Measurements from ENCODE around the gene ST6GALNAC6. TPM values are rescaled to one million over a fixed set of nuclear protein-coding genes. Genes with fewer than 3 reads are reported as not detected.
"Not testable (repeated sequence)": the region's sequence is repeated elsewhere in the genome, so short reads cannot be mapped to it uniquely, and the experiment has no call there.

Gene ST6GALNAC6
- polyA plus RNA-seq, 2 donors = 21.8 to 23.6 TPM

DNA sequence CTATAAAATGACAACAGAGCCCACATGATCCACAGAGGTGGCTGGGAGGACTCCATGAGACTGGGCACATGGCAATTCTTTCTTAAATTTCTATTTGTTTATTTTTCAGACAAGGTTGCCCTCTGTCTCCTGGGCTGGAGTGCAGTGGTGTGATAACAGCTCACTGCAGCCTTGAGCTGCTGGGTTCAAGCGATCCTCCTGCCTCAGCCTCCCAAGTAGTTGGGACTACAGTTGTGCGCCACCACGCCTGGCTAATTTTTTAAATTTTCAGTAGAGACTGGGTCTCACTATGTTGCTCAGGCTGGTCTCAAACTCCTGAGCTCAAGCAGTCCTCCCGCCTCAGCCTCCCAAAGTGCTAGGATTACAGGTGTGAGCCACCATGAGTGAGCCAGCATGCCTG lies 53.8 kb downstream of the ST6GALNAC6 start:
- H3K36me3 ChIP-seq (ENCODE audit: control insufficient read depth in 2 of 2, insufficient read depth in 2 of 2, low read length in 1 of 2); H3K27me3 ChIP-seq (ENCODE audit: control insufficient read depth in 1 of 2, insufficient read depth in 2 of 2, low read length in 2 of 2); H3K4me1 ChIP-seq (ENCODE audit: control insufficient read depth in 2 of 2, insufficient read depth in 2 of 2, low read length in 1 of 2); H3K27ac ChIP-seq (ENCODE audit: low read depth in 2 of 2, low read length in 1 of 2); H3K9me3 ChIP-seq (ENCODE audit: control insufficient read depth in 2 of 2, insufficient read depth in 1 of 2, low read depth in 1 of 2, low read length in 1 of 2); H3K4me3 ChIP-seq (ENCODE audit: low read depth in 1 of 2, low read length in 2 of 2): not testable (repeated sequence)
- WGBS, 2 donors = 97 to 99% methylated on average over 4 of the region's 4 CpGs

GRCh38 chr9:127844821-127845359 lies 54.5 kb downstream of the ST6GALNAC6 start:
- H3K4me1 ChIP-seq (ENCODE audit: control insufficient read depth in 2 of 2, insufficient read depth in 2 of 2, low read length in 1 of 2) = peaks cover 2 to 4% of the 10 kb centered on the region in 2 donors
- WGBS, 2 donors = 72 to 78% methylated on average over 16 of the region's 16 CpGs
- H3K4me3 ChIP-seq (ENCODE audit: low read depth in 1 of 2, low read length in 2 of 2) = no peak overlapping the region
- no peaks in the 10 kb centered on the region for H3K36me3 ChIP-seq (ENCODE audit: control insufficient read depth in 2 of 2, insufficient read depth in 2 of 2, low read length in 1 of 2)
- peak overlapping the region in 1 of 2 donors; percentile 45 for H3K27ac ChIP-seq (ENCODE audit: low read depth in 2 of 2, low read length in 1 of 2)
- no peaks in the 10 kb centered on the region for H3K27me3 ChIP-seq (ENCODE audit: control insufficient read depth in 1 of 2, insufficient read depth in 2 of 2, low read length in 2 of 2)
- peaks cover 0 to 6% of the 10 kb centered on the region in 2 donors for H3K9me3 ChIP-seq (ENCODE audit: control insufficient read depth in 2 of 2, insufficient read depth in 1 of 2, low read depth in 1 of 2, low read length in 1 of 2)

- H3K27me3 ChIP-seq (ENCODE audit: control insufficient read depth in 1 of 2, insufficient read depth in 2 of 2, low read length in 2 of 2) = no peaks in the 10 kb centered on the region
These were observed 58.1 kb downstream of the ST6GALNAC6 start for GRCh38 chr9:127841087-127841835.

GRCh38 chr9:127838375-127839078 lies 60.9 kb downstream of the ST6GALNAC6 start:
- no peaks in the 10 kb centered on the region for H3K9me3 ChIP-seq (ENCODE audit: control insufficient read depth in 2 of 2, insufficient read depth in 1 of 2, low read depth in 1 of 2, low read length in 1 of 2)
- peaks cover 0 to 15% of the 10 kb centered on the region in 2 donors for H3K4me1 ChIP-seq (ENCODE audit: control insufficient read depth in 2 of 2, insufficient read depth in 2 of 2, low read length in 1 of 2)
- peak overlapping the region; percentile 77 to 87 for H3K27ac ChIP-seq (ENCODE audit: low read depth in 2 of 2, low read length in 1 of 2)
- H3K27me3 ChIP-seq (ENCODE audit: control insufficient read depth in 1 of 2, insufficient read depth in 2 of 2, low read length in 2 of 2) = no peaks in the 10 kb centered on the region
- H3K4me3 ChIP-seq (ENCODE audit: low read depth in 1 of 2, low read length in 2 of 2) = no peak overlapping the region
- WGBS, 2 donors = 59 to 73% methylated on average over 16 to 18 of the region's 18 CpGs
- no peaks in the 10 kb centered on the region for H3K36me3 ChIP-seq (ENCODE audit: control insufficient read depth in 2 of 2, insufficient read depth in 2 of 2, low read length in 1 of 2)

More at GRCh38 chr9:127841087-127841835, 58.1 kb downstream of the ST6GALNAC6 start:
- Histone ChIP-seq H3K4me1 (ENCODE audit: control insufficient read depth in 2 of 2, insufficient read depth in 2 of 2, low read length in 1 of 2) (peaks cover 2 to 13% of the 10 kb centered on the region in 2 donors), H3K27ac (ENCODE audit: low read depth in 2 of 2, low read length in 1 of 2) (peak overlapping the region in 1 of 2 donors; percentile 24), H3K9me3 (ENCODE audit: control insufficient read depth in 2 of 2, insufficient read depth in 1 of 2, low read depth in 1 of 2, low read length in 1 of 2) (no peaks in the 10 kb centered on the region), H3K4me3 (ENCODE audit: low read depth in 1 of 2, low read length in 2 of 2) (no peak overlapping the region), H3K36me3 (ENCODE audit: control insufficient read depth in 2 of 2, insufficient read depth in 2 of 2, low read length in 1 of 2) (no peaks in the 10 kb centered on the region)
- WGBS, 2 donors = 79 to 80% methylated on average over 15 of the region's 15 CpGs

DNA sequence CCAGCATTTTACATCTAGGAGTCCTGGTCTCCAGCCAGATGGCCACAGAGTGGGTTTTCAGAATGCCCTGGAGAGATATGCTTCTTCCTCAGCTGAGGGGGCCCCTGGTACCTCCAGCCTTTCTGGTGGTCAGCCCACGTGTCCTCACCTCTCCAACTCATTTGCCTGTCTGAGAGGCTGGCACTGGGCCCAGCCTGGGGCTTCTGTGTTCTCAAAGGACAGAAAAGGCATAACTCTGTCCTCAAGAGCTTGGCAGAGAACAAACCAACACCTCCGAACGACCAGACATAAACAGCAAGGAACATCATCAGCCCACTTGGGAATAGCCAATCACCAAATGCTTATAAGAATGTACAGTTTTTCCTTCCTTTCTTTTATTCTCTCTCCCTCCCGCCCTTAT lies 62.1 kb downstream of the ST6GALNAC6 start:
- Histone ChIP-seq H3K9me3 (ENCODE audit: control insufficient read depth in 2 of 2, insufficient read depth in 1 of 2, low read depth in 1 of 2, low read length in 1 of 2) (no peaks in the 10 kb centered on the region), H3K27ac (ENCODE audit: low read depth in 2 of 2, low read length in 1 of 2) (peak overlapping the region; percentile 52 to 53), H3K4me3 (ENCODE audit: low read depth in 1 of 2, low read length in 2 of 2) (no peak overlapping the region), H3K36me3 (ENCODE audit: control insufficient read depth in 2 of 2, insufficient read depth in 2 of 2, low read length in 1 of 2) (no peaks in the 10 kb centered on the region), H3K27me3 (ENCODE audit: control insufficient read depth in 1 of 2, insufficient read depth in 2 of 2, low read length in 2 of 2) (no peaks in the 10 kb centered on the region), H3K4me1 (ENCODE audit: control insufficient read depth in 2 of 2, insufficient read depth in 2 of 2, low read length in 1 of 2) (peaks cover 0 to 15% of the 10 kb centered on the region in 2 donors)
- 63 to 64% methylated on average over 4 of the region's 4 CpGs for WGBS, 2 donors

- not testable (repeated sequence) for H3K36me3 ChIP-seq (ENCODE audit: control insufficient read depth in 2 of 2, insufficient read depth in 2 of 2, low read length in 1 of 2); H3K4me3 ChIP-seq (ENCODE audit: low read depth in 1 of 2, low read length in 2 of 2); H3K27me3 ChIP-seq (ENCODE audit: control insufficient read depth in 1 of 2, insufficient read depth in 2 of 2, low read length in 2 of 2); H3K9me3 ChIP-seq (ENCODE audit: control insufficient read depth in 2 of 2, insufficient read depth in 1 of 2, low read depth in 1 of 2, low read length in 1 of 2)
- WGBS, 2 donors = 82 to 90% methylated on average over 3 of the region's 3 CpGs
- Histone ChIP-seq H3K4me1 (ENCODE audit: control insufficient read depth in 2 of 2, insufficient read depth in 2 of 2, low read length in 1 of 2) (peaks cover 0 to 15% of the 10 kb centered on the region in 2 donors), H3K27ac (ENCODE audit: low read depth in 2 of 2, low read length in 1 of 2) (peak overlapping the region; percentile 72 to 75)
These were observed 62.8 kb downstream of the ST6GALNAC6 start for GRCh38 chr9:127836561-127836960.

DNA sequence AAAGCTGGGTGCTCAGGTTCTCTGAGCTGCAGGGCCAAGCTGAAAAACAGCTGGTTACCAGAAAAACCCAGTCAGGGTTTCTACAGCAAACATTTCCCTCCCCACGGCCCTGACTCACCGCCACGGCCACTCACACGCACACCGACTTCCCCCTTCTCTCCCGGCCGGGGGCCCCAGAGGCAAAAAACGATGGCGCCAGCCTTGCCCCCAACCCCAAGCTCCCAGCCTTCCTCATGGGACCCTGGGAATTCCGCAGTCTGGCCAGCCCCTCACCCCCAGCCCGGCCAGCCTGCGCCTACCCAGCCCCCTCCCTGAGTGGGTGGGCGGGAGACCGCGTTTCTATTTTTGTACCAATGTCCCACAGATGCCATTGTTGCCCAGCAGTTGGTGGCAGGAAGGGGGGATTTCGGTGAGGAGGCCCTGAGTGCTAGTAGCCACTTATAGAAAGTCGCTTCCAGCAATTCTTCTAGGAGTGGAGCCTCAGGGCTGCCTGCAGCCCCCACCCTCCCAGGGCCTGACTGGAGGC lies 63.3 kb downstream of the ST6GALNAC6 start:
- peaks cover 0 to 15% of the 10 kb centered on the region in 2 donors for H3K4me1 ChIP-seq (ENCODE audit: control insufficient read depth in 2 of 2, insufficient read depth in 2 of 2, low read length in 1 of 2)
- 56 to 58% methylated on average over 17 of the region's 17 CpGs for WGBS, 2 donors

More for the DNA sequence above, 63.3 kb downstream of the ST6GALNAC6 start:
- no peaks in the 10 kb centered on the region for H3K36me3 ChIP-seq (ENCODE audit: control insufficient read depth in 2 of 2, insufficient read depth in 2 of 2, low read length in 1 of 2)
- peak overlapping the region; percentile 75 to 77 for H3K27ac ChIP-seq (ENCODE audit: low read depth in 2 of 2, low read length in 1 of 2)
- no peaks in the 10 kb centered on the region for H3K9me3 ChIP-seq (ENCODE audit: control insufficient read depth in 2 of 2, insufficient read depth in 1 of 2, low read depth in 1 of 2, low read length in 1 of 2)
- no peak overlapping the region for H3K4me3 ChIP-seq (ENCODE audit: low read depth in 1 of 2, low read length in 2 of 2)
- H3K27me3 ChIP-seq (ENCODE audit: control insufficient read depth in 1 of 2, insufficient read depth in 2 of 2, low read length in 2 of 2) = no peaks in the 10 kb centered on the region

Other genes with a start within 250 kb of the ST6GALNAC6 start
- under 1 TPM; 0.08 to 0.10 TPM for gene CFAP157, start 192.6 kb downstream of the ST6GALNAC6 start, polyA plus RNA-seq
- 10 to 100 TPM in 1 of 2 donors, 1 to 10 TPM in 1; 6.2 to 15.1 TPM for gene PTRH1, start 183.9 kb downstream of the ST6GALNAC6 start, polyA plus RNA-seq
- gene TTC16, start 183.5 kb downstream of the ST6GALNAC6 start, polyA plus RNA-seq = under 1 TPM; 0.04 to 0.10 TPM
- gene TOR2A, start 164.3 kb downstream of the ST6GALNAC6 start, polyA plus RNA-seq = 10 to 100 TPM; 10.0 to 13.2 TPM
- 1 to 10 TPM; 2.8 to 3.2 TPM for gene SH2D3C, start 120.9 kb downstream of the ST6GALNAC6 start, polyA plus RNA-seq
- 10 to 100 TPM; 34.2 to 44.2 TPM for gene CDK9, start 113.6 kb downstream of the ST6GALNAC6 start, polyA plus RNA-seq
- 10 to 100 TPM; 28.7 to 31.5 TPM for gene FPGS, start 96.7 kb downstream of the ST6GALNAC6 start, polyA plus RNA-seq
- 10 to 100 TPM; 11.1 to 17.9 TPM for gene ENG, start 44.9 kb downstream of the ST6GALNAC6 start, polyA plus RNA-seq
- gene AK1, start 21.9 kb downstream of the ST6GALNAC6 start, polyA plus RNA-seq = 10 to 100 TPM; 51.7 to 68.4 TPM
- gene ST6GALNAC4, start 17.4 kb upstream of the ST6GALNAC6 start, polyA plus RNA-seq = 10 to 100 TPM in 1 of 2 donors, 1 to 10 TPM in 1; 4.6 to 15.3 TPM
- gene PIP5KL1, start 31.2 kb upstream of the ST6GALNAC6 start, polyA plus RNA-seq = 1 to 10 TPM; 2.7 to 4.8 TPM
- gene DPM2, start 38.3 kb upstream of the ST6GALNAC6 start, polyA plus RNA-seq = 10 to 100 TPM; 25.2 to 28.2 TPM
- gene EEIG1, start 81.4 kb upstream of the ST6GALNAC6 start, polyA plus RNA-seq = 10 to 100 TPM; 34.3 to 53.1 TPM
- gene NAIF1, start 167.7 kb upstream of the ST6GALNAC6 start, polyA plus RNA-seq = 1 to 10 TPM; 6.1 to 6.9 TPM
- 1 to 10 TPM; 9.6 to 10.0 TPM for gene SLC25A25, start 168.6 kb upstream of the ST6GALNAC6 start, polyA plus RNA-seq
- 10 to 100 TPM; 59.0 to 59.4 TPM for gene PTGES2, start 228.1 kb upstream of the ST6GALNAC6 start, polyA plus RNA-seq
- gene LCN2, start 249.8 kb upstream of the ST6GALNAC6 start, polyA plus RNA-seq = 1,000 to 10,000 TPM; 1,061 to 2,097 TPM

Data from esophagus (tissue), 2 donors.